Measurements from ENCODE around the gene DNAI1. TPM values are rescaled to one million over a fixed set of nuclear protein-coding genes. Genes with fewer than 3 reads are reported as not detected.
A peak's percentile ranks its signal among the peaks of the same experiment; 100 is the strongest.

Gene DNAI1
- total RNA-seq, 2 donors from 2014 or later: 5.6 TPM; not detected in 1

DNA sequence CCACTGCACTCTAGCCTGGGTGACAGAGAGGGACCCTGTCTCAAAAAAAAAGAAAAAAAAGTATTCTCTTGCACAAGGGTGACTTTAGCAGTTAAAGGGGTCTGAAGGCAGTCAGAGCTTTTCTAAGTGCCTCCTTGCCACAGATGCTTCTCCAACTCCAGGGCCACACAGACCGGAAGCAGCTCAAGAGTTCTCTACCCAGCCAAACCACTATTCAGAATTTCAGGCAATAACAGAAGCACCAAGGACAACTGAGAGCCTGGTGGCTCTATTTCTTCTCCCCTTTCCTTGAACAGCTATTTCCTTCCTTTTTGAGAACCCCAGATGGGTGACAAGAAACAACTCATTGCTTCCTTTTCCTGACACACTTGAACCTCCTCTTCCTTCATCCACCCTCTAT, 2.5 kb upstream of the DNAI1 start:
- WGBS: 92% methylated on average over 1 of the region's 1 CpG
- intact Hi-C loops (cut with DNase I): no loop called here
- H3K4me3 ChIP-seq: no peak overlapping the region
- no peak overlapping the region for H3K27ac ChIP-seq
- H3K36me3 ChIP-seq: no peaks in the 10 kb centered on the region
- peaks cover 5% of the 10 kb centered on the region for H3K4me1 ChIP-seq (replicated peaks)
- no peaks in the 10 kb centered on the region for H3K9me3 ChIP-seq
- TF ChIP-seq, protein P1, sequence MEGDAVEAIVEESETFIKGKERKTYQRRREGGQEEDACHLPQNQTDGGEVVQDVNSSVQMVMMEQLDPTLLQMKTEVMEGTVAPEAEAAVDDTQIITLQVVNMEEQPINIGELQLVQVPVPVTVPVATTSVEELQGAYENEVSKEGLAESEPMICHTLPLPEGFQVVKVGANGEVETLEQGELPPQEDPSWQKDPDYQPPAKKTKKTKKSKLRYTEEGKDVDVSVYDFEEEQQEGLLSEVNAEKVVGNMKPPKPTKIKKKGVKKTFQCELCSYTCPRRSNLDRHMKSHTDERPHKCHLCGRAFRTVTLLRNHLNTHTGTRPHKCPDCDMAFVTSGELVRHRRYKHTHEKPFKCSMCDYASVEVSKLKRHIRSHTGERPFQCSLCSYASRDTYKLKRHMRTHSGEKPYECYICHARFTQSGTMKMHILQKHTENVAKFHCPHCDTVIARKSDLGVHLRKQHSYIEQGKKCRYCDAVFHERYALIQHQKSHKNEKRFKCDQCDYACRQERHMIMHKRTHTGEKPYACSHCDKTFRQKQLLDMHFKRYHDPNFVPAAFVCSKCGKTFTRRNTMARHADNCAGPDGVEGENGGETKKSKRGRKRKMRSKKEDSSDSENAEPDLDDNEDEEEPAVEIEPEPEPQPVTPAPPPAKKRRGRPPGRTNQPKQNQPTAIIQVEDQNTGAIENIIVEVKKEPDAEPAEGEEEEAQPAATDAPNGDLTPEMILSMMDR (IDR thresholded peaks at IDR 0.05): no peak
- no peak for TF ChIP-seq POLR2AphosphoS5 (IDR thresholded peaks at IDR 0.05)
- no peak for TF ChIP-seq POLR2A (IDR thresholded peaks at IDR 0.05)
- H3K27me3 ChIP-seq (replicated peaks; ENCODE audit: insufficient read depth): no peaks in the 10 kb centered on the region
- DNase-seq (ENCODE audit: low spot score): no peak

DNA sequence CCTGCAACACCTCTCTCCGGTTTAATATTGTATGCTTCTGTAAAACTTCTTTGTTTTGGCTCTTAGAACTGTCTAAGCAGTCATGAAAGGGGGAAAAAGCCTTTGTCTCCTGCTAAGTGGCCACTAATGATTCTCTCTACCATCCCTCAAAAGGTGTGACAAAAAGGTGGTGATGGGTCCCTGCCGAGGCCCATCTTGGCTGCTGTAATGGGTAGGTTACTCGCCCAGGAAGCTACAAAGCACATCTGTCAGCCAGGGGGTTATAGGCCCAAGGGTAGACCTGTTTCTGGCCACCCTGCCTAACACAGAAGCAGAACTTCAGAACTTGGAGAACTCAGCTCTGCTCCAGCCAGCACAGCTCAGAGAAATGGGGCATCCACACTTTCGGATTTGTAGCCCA, 1.9 kb upstream of the DNAI1 start:
- peak overlapping the region; percentile 61 to 79 for H3K27ac ChIP-seq
- no peak for DNase-seq (ENCODE audit: low spot score)
- intact Hi-C loops (cut with DNase I): no loop called here
- H3K4me3 ChIP-seq: peak overlapping the region in 1 of 2 donors; percentile 95
- TF ChIP-seq POLR2A (IDR thresholded peaks at IDR 0.05) (no peak), POLR2AphosphoS5 (IDR thresholded peaks at IDR 0.05) (no peak)
- TF ChIP-seq, protein P1 (IDR thresholded peaks at IDR 0.05): no peak
- no peaks in the 10 kb centered on the region for H3K36me3 ChIP-seq
- no peaks in the 10 kb centered on the region for H3K27me3 ChIP-seq (replicated peaks; ENCODE audit: insufficient read depth)
- no peaks in the 10 kb centered on the region for H3K9me3 ChIP-seq
- peaks cover 5% of the 10 kb centered on the region for H3K4me1 ChIP-seq (replicated peaks)
- 53% methylated on average over 4 of the region's 4 CpGs for WGBS

DNA sequence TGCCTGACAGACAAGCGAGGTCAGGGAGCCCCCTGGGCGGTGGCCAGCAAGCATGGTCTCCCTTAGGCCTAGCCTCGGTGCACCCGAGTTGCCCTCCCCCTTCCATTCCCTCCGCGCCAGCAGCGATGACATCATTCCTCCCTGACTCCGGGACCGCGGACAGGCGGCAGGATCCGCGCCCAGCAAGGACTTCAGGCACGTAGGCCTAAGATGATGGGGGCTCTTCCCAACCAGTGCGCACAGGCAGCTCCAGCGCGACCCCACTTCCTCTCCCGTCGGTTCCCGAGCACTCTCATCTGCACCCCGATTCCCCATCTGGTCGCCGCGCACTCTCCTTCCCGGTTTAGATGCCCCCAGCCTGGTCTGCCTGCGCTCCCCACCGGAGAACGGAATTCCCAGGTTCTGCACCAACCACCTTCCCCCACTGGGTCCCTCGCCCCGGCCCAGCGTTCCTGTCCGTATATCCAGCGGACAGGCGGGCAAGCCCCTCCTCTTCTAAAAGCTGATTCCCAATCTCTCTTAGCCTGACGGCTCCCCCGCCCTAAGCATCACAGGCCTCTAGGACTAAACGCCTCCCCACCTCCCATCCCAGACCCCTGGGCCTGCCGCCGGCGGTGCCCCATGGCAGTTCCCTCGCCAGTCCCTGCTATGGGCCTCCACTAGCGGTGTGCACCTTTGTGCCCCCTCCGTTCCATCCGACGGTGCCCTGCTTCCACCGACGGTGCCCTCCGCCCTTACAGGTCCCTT, 1.2 kb upstream of the DNAI1 start:
- Histone ChIP-seq H3K4me3 (peak overlapping the region; percentile 71 to 95), H3K4me1 (replicated peaks) (peaks cover 5% of the 10 kb centered on the region), H3K27me3 (replicated peaks; ENCODE audit: insufficient read depth) (no peaks in the 10 kb centered on the region), H3K36me3 (no peaks in the 10 kb centered on the region), H3K27ac (peak overlapping the region; percentile 61 to 79), H3K9me3 (no peaks in the 10 kb centered on the region)
- TF ChIP-seq, protein P1 (IDR thresholded peaks at IDR 0.05): no peak
- TF ChIP-seq POLR2AphosphoS5 (IDR thresholded peaks at IDR 0.05) (peak; percentile 77), POLR2A (IDR thresholded peaks at IDR 0.05) (peak; percentile 42)
- intact Hi-C loops (cut with DNase I): no loop called here
- peak; percentile 53 for DNase-seq (ENCODE audit: low spot score)
- 7% methylated on average over 48 of the region's 48 CpGs for WGBS

DNA sequence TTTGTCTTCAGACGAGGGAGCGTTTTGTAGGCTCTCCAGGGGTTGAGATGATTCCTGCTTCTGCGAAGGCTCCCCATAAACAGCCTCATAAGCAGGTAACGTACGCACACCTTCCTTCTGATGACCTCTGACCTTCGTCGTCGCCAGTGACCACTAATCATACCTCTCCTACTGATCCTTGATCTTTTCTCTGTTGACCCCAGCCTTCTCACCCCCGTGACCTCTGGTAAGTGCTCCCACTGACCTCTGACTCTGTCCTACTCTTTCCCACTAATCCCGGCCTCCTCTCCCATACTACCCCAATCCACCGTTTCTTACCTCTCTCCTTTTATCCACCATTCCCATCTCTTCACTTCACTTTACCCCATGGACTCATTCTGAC, 345 bp downstream of the DNAI1 start:
- DNase-seq (ENCODE audit: low spot score): no peak
- Histone ChIP-seq H3K4me3 (peak overlapping the region in 1 of 2 donors; percentile 95), H3K36me3 (no peaks in the 10 kb centered on the region), H3K4me1 (replicated peaks) (peaks cover 5% of the 10 kb centered on the region), H3K9me3 (no peaks in the 10 kb centered on the region), H3K27me3 (replicated peaks; ENCODE audit: insufficient read depth) (no peaks in the 10 kb centered on the region), H3K27ac (no peak overlapping the region)
- 16% methylated on average over 11 of the region's 11 CpGs for WGBS
- TF ChIP-seq POLR2A (IDR thresholded peaks at IDR 0.05) (no peak), POLR2AphosphoS5 (IDR thresholded peaks at IDR 0.05) (no peak)
- TF ChIP-seq, protein P1 (IDR thresholded peaks at IDR 0.05): no peak
- intact Hi-C loops (cut with DNase I): no loop called here

DNA sequence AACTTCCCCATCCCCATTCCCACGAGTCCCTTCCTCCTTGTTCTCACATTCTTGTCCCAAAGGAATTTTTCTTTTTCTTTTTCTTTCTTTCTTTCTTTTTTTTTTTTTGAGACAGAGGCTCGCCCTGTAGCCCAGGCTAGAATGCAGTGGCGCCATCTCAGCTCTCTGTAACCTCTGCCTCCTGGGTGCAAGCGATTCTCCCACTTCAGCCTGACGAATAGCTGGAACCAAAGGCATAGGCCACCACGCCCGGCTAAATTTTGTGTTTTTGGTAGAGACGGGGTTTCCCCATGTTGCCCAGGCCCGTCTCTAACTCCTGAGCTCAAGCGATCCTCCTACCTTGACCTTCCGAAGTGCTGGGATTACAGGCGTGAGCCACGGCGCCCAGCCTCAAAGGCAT, 751 bp downstream of the DNAI1 start:
- no peak overlapping the region for H3K27ac ChIP-seq
- 85% methylated on average over 14 of the region's 14 CpGs for WGBS
- intact Hi-C loops (cut with DNase I): no loop called here

More for the DNA sequence above, 751 bp downstream of the DNAI1 start:
- no peak for TF ChIP-seq POLR2A (IDR thresholded peaks at IDR 0.05)
- no peak for TF ChIP-seq POLR2AphosphoS5 (IDR thresholded peaks at IDR 0.05)
- TF ChIP-seq, protein P1 (IDR thresholded peaks at IDR 0.05): no peak
- Histone ChIP-seq H3K27me3 (replicated peaks; ENCODE audit: insufficient read depth) (no peaks in the 10 kb centered on the region), H3K9me3 (no peaks in the 10 kb centered on the region), H3K4me1 (replicated peaks) (peaks cover 5% of the 10 kb centered on the region), H3K4me3 (no peak overlapping the region), H3K36me3 (no peaks in the 10 kb centered on the region)
- no peak for DNase-seq (ENCODE audit: low spot score)

Data from prostate gland (tissue), 2 donors.